Heart left ventricle (tissue), 16 donors: Measurements from ENCODE around the gene CASP4. TPM values are rescaled to one million over a fixed set of nuclear protein-coding genes. Genes with fewer than 3 reads are reported as not detected.

Source experiments
- ATAC-seq, 4 donors: fragments of 200-7000 bp; cut with Tn5 transposase; one replicate each; pipeline ENCODE4 v1.9.1; 2020 to 2022; ENCODE audit warnings: moderate library complexity in 4 of 4, mild to moderate bottlenecking in 3 of 4, moderate number of reproducible peaks in 1 of 4
- DNase-seq, 5 donors: peaks; one replicate each; pipeline ENCODE4 v3.0.0-alpha.2; 2020
- H3K27ac ChIP-seq, 12 donors: fragments of 200-600 bp; sonication (generic) in 4 of 12; one replicate each; pipeline versions ENCODE4 v1.5.0 to v1.8.0; 2016 to 2022; ENCODE audit warnings: mild to moderate bottlenecking in 2 of 12
- H3K27me3 ChIP-seq, 9 donors: fragments of 200-600 bp; sonication (generic) in 2 of 9; one replicate each; pipeline versions ENCODE4 v1.5.1 to v1.8.0; 2016 to 2022; ENCODE audit warnings: mild to moderate bottlenecking in 3 of 9
- H3K36me3 ChIP-seq, 9 donors: fragments of 200-600 bp; sonication (generic) in 2 of 9; one replicate each; pipeline versions ENCODE4 v1.5.0 to v1.8.0; 2018 to 2022; ENCODE audit warnings: mild to moderate bottlenecking in 2 of 9
- H3K4me1 ChIP-seq, 12 donors: fragments of 200-600 bp; sonication (generic) in 4 of 12; one replicate each; pipeline versions ENCODE4 v1.5.0 to v1.8.0; 2016 to 2022; ENCODE audit warnings: mild to moderate bottlenecking in 3 of 12
- H3K4me3 ChIP-seq, 12 donors: fragments of 200-600 bp; sonication (generic) in 4 of 12; one replicate each; pipeline versions ENCODE4 v1.5.0 to v1.8.0; 2017 to 2022; ENCODE audit warnings: mild to moderate bottlenecking in 9 of 12, moderate library complexity in 4 of 12
- H3K9me3 ChIP-seq, 12 donors: fragments of 200-600 bp; sonication (generic) in 4 of 12; one replicate each; pipeline versions ENCODE4 v1.5.0 to v1.8.0; 2016 to 2022; ENCODE audit warnings: mild to moderate bottlenecking in 1 of 12
- POLR2A ChIP-seq, 2 donors: fragments of 450-650 bp; IDR thresholded peaks; one replicate each; pipeline ENCODE4 v1.6.1; 2017; ENCODE audit warnings: antibody characterized with exemption in 2 of 2, mild to moderate bottlenecking in 2 of 2, moderate library complexity in 2 of 2
- WGBS, 4 donors: extraction: QIAGEN DNeasy Blood & Tissue Kit in 2 of 4; methylation state at CpG; one replicate each; pipeline versions ENCODE4 v1.1.5 to v1.1.7; 2013 to 2018; 5-methylcytosine and 5-hydroxymethylcytosine counted together
- intact Hi-C, 10 donors: fragments of 100-400 bp; cut with DNase I; formaldehyde crosslinking; loops; one replicate each; pipeline versions ENCODE4 v1.11.1 to v1.14.2; 2022
- long read RNA-seq, 3 donors: library from polyadenylated mRNA; unstranded; transcript quantifications; one replicate each; pipeline ENCODE4 v2.0.0, GENCODE V29; 2020 to 2021
- polyA plus RNA-seq, 2 donors: library from polyadenylated mRNA; stranded (reverse); fragments of 200-250 nt; gene quantifications; one replicate each; pipeline ENCODE4 v1.2.3, GENCODE V29; 2013
- total RNA-seq, 9 donors: library from RNA; depleted of rRNA in 2 of 9; stranded (reverse); fragments of >200 nt in 2 of 9; fragmentation: NEBNext Ultra II Directional in 3 of 9; extraction: Animal tissue kit (Norgen Biotek cat#: 25700) in 3 of 9; gene quantifications; one replicate each; pipeline versions ENCODE4 v1.1.0 to v1.2.4, GENCODE V29; 2016 to 2023
- TF ChIP-seq, protein P1 (sequence below), 12 donors: fragments of 200-600 bp; sonication (generic) in 4 of 12; IDR thresholded peaks; one replicate each; pipeline versions ENCODE4 v1.5.0 to v1.8.0; 2018 to 2022; ENCODE audit warnings: antibody characterized with exemption in 12 of 12, mild to moderate bottlenecking in 5 of 12
- donor health status: ischemic (EF 13 %, LVEDD 7.1; RV severe dilation, severe dysfunction).
- donor health status: healthy with polysubstance abuse.
- donor health status: DM: no; HTN: yes; CAD: no.
- donor health status: DM: no; HTN: no; CAD: no.
- donor health status: ischemic (EF 25% LVEDD 6.9; RV normal size, moderate dysfunction).
- donor health status: ischemic (EF 25% LVEDD 5.7; RV mildly dilated, moderate dysfunction).
- donor health status: healthy.
- donor health status: DM: yes; HTN: yes; CAD: no.
- donor health status: ischemic (EF 35%, LVEDD 5.7; RV mildly dilated, moderate dysfunction).
- donor health status: nonischemic (EF 11% LVEDD 7.7; RV severe dilation, severe dysfunction).
- donor health status: DM: yes; HTN: yes; CAD: no.
- donor health status: PGD.
- donor health status: ischemic (EF 29% LVEDD 5.4; RV normal size, mild dysfunction).
- donor health status: nonischemic (EF 23%, LVEDD 6.1; RV moderate dilation, normal function).

Gene CASP4
- total RNA-seq (10 to 100 TPM in 7 of 9 donors, 1 to 10 TPM in 2; 7.6 to 74.5 (median 11.2) TPM), polyA plus RNA-seq (10 to 100 TPM in 1 of 2 donors, 1 to 10 TPM in 1; 8.1 to 14.9 TPM)
- long read RNA-seq, donor 1, partial matches to known transcripts, result 1 of 3 reads
- long read RNA-seq, donor 1, other reads (novel, unspliced or antisense), result 0 of 3 reads
- long read RNA-seq, donor 2, transcript CASP4-203 (9 exons, 2,158 nt), result major isoform, 19 of 24 reads
- long read RNA-seq, donor 2, partial matches to known transcripts, result 2 of 24 reads
- long read RNA-seq, donor 2, other reads (novel, unspliced or antisense), result 3 of 24 reads
- long read RNA-seq, donor 3, partial matches to known transcripts, result 0 of 3 reads
- long read RNA-seq, donor 3, other reads (novel, unspliced or antisense), result 0 of 3 reads

DNA sequence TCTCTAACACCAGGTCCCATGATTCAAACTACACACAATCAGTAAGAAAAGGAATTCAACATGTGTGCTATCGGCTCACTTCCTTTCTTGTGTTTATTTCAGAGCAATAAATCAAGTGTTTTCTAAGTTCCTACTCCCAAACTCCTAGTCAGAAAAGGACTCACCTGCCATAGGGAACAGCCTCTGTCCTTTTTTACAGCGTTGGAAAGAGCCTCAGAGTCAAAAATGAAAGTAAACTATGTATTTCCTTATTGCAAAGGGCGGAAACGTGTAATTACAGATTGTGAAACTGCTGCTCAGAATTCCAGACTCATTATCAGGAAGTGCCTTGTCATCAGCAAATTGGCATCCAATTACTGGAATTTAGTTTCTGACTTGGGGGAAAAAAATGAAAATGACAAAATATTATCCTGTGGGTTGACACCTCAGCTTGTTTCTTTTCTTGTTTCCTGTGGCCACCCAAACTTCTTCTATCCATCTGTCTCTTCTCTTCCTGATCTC, at the start of gene CASP4:
Gene CASP4 (minus strand): TSS at position 220 of the 501 bp plus-strand sequence. CDS start 49 bp downstream, at position 171.
- H3K36me3 ChIP-seq, result peaks cover 0 to 13% (median 0%) of the 10 kb centered on the region in 9 donors
- DNase-seq (peak in 2 of 5 donors; percentile 14 to 21), ATAC-seq (peak; percentile 86 to 95 (median 91))
- H3K9me3 ChIP-seq, result peaks cover 0 to 26% (median 6%) of the 10 kb centered on the region in 12 donors
- WGBS, 4 donors, result 31 to 49% (median 32%) methylated on average over 4 of the region's 4 CpGs
- TF ChIP-seq, protein P1, sequence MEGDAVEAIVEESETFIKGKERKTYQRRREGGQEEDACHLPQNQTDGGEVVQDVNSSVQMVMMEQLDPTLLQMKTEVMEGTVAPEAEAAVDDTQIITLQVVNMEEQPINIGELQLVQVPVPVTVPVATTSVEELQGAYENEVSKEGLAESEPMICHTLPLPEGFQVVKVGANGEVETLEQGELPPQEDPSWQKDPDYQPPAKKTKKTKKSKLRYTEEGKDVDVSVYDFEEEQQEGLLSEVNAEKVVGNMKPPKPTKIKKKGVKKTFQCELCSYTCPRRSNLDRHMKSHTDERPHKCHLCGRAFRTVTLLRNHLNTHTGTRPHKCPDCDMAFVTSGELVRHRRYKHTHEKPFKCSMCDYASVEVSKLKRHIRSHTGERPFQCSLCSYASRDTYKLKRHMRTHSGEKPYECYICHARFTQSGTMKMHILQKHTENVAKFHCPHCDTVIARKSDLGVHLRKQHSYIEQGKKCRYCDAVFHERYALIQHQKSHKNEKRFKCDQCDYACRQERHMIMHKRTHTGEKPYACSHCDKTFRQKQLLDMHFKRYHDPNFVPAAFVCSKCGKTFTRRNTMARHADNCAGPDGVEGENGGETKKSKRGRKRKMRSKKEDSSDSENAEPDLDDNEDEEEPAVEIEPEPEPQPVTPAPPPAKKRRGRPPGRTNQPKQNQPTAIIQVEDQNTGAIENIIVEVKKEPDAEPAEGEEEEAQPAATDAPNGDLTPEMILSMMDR (IDR thresholded peaks at IDR 0.05), result no peak
- TF ChIP-seq POLR2A (IDR thresholded peaks at IDR 0.05), result peak in 1 of 2 donors; percentile 24
- H3K4me1 ChIP-seq, result peaks cover 0 to 43% (median 14%) of the 10 kb centered on the region in 12 donors
- H3K4me3 ChIP-seq, result peak within 1 kb of the TSS; percentile 23 to 81 (median 61)
- H3K27ac ChIP-seq, result peak within 1 kb of the TSS; percentile 72 to 97 (median 86)
- H3K27me3 ChIP-seq, result no peaks in the 10 kb centered on the region
- intact Hi-C loops, result loop anchor here in 3 of 10 donors (5.0 to 10.0 kb wide), 2 partner anchors 66 to 79 kb away; partner anchors contain the start of genes CASP1 (in 2 of the 3) and CARD16 (in 1 of the 3)

DNA sequence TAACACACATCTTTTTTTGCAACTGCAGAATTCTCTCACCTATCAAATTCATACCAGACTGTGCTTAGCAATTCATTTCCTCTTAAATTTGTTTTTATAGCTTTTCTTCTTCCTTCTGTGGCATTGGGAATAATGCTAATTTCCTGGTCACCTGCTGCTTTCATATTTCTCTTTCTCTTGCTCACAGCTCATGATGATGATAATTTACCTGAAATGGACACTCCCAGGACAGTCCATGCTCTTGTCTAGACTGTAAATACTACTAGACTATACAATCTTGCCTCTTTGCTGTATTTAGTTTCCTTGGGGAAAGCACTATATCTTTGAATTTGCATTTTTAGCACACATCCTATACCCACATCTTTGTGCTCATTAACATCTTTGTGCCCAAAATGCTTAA, 39.1 kb upstream of the CASP4 start:
- ATAC-seq, result no peak
- intact Hi-C loops, result no loop called here
- TF ChIP-seq POLR2A (IDR thresholded peaks at IDR 0.05), result no peak
- TF ChIP-seq, protein P1 (IDR thresholded peaks at IDR 0.05), result no peak
- Histone ChIP-seq H3K27me3 (no peaks in the 10 kb centered on the region), H3K36me3 (no peaks in the 10 kb centered on the region), H3K27ac (no peak overlapping the region), H3K9me3 (no peaks in the 10 kb centered on the region), H3K4me3 (no peak overlapping the region), H3K4me1 (no peaks in the 10 kb centered on the region)
- DNase-seq, result no peak

DNA sequence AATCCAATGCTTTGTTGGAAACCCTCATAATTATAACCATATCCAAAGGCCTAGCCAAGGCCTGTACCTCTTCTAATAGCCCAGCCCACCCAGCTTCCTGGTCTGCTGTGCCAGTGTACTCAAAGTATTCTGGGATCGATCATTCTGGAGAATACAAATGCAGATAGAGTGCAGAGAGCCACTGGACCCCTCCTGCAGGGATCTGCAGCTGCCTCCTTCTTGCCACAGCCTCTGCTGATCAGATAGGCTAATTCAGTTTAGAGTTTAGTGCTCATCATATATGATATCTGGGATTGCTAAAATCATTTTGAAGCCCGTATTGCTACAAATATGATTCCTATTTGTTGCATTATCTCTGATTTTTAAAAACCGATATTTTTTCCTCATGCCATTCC, 37.1 kb upstream of the CASP4 start:
- TF ChIP-seq, protein P1 (IDR thresholded peaks at IDR 0.05), result no peak
- no peak for TF ChIP-seq POLR2A (IDR thresholded peaks at IDR 0.05)
- Histone ChIP-seq H3K9me3 (no peaks in the 10 kb centered on the region), H3K4me3 (no peak overlapping the region), H3K36me3 (no peaks in the 10 kb centered on the region), H3K27ac (no peak overlapping the region), H3K27me3 (no peaks in the 10 kb centered on the region), H3K4me1 (no peaks in the 10 kb centered on the region)
- intact Hi-C loops, result no loop called here
- WGBS, 4 donors, result 71 to 86% (median 83%) methylated on average over 3 of the region's 3 CpGs
- ATAC-seq, result no peak
- DNase-seq, result no peak

DNA sequence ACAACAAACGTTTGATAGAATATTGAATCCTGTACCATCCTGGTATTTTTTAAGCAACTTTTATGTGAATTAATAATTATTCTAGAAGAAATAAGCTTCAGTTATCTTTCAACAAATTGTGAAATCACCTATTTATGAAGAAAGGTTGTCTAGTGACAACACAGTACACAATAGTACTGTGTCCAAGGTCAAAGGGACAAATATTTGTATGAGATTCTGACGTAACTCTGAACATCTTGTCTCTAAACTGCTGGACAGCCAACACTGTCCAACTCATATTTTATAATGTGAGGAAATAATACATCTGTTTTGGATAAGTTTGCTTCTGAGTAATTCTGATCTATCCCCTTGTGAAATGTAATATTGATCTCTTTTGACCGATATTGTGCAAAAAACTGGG, 35.6 kb upstream of the CASP4 start:
- H3K4me3 ChIP-seq, result no peak overlapping the region
- H3K27me3 ChIP-seq, result no peaks in the 10 kb centered on the region
- TF ChIP-seq POLR2A (IDR thresholded peaks at IDR 0.05), result no peak
- TF ChIP-seq, protein P1 (IDR thresholded peaks at IDR 0.05), result no peak
- intact Hi-C loops, result no loop called here
- no peaks in the 10 kb centered on the region for H3K4me1 ChIP-seq
- no peak for DNase-seq
- WGBS, 4 donors, result 56 to 76% (median 70%) methylated on average over 3 of the region's 3 CpGs
- ATAC-seq, result no peak
- H3K27ac ChIP-seq, result no peak overlapping the region
- H3K36me3 ChIP-seq, result no peaks in the 10 kb centered on the region
- H3K9me3 ChIP-seq, result no peaks in the 10 kb centered on the region
